HG02759 (cell line): ENCODE results near the gene RNLS.

Source experiments
- ATAC-seq: cut with Tn5 transposase; IDR thresholded peaks from one replicate; pipeline ENCODE4 v1.9.1; 2021; ENCODE audit warnings: mild to moderate bottlenecking, moderate library complexity; ENCODE audit not compliant: unreplicated experiment

RNLS gene

DNA sequence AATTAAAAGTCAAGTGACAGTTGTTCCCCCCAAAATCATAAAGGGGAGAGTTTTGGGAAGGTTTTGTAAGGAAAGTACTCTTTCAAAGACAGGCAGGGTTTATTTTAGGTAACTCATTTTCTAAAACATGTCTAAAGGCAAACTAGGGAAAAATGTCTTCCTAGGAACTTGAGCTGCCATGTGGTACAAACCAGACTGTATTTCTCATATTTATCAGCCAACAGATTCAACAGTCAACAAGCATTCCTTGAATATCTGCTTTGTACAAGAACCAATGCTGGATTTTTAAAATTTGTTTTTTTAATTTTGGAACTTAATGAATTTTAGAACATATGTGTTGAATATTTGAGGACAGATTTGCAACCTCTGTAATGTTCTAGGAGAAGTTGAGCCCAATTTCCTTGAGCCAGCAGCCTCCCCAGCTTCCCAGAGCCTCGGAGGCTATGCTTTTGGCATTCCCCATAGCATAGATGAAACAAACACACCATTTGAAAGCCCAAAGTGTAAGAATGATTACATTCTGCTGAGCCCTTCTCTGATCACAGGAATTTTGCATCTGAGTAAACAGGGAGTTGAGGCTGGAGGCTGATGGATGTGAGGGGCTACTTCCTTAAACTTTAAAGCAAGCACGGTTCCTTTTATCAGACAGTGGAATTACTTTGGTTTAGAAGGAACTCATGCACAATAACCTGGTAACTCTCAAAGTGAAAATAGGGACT, 345.1 kb downstream of the RNLS start:
- ATAC-seq: no peak

DNA sequence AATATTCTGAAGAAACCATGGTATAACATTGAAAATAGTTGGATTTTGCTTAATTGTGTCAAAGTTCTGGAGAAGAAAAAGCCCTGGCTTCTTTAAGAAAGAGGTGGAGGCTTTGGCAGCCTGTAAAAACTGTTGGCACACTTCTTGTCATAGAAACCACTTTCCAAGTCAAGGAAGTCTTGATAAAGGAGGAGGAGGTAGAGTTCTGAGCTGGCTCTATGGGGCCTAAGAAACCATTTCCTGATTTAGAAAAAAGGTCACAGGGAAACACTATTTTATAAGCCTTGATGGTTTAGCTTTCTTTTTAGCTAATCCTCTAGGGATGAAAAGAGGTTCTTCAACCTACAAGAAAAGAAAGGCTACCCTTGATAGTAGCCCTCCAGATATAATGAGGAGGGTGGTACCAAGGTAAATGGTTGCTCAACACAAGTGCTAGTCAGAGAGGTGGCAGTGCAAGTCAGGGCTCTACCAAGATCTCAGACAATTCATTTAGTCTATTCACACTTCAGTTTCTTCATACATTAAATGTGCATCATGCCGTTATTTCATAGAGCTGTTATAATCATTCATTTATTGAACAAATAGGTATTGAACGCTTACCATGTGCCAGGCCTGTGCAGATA, 346.9 kb downstream of the RNLS start:
- no peak for ATAC-seq

DNA sequence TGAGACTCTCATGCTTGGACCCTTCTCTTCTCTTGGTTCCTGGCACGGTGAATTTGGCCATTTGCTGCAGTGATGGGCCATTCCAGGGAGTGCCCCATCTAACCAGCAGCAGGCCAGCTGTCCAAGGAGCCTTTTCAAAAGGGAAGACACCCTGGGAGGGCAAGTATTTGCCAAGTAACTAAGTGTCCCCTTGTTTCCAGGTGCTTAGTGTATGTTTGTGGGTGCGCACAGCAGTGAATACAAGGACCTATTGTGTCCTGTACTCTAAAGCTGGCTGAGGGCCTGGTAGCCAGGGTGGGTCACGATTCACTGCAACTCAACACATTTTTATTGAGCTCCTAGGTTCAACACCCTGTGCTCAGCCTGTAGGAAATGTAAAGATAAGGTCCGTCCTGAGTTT, 348.8 kb downstream of the RNLS start:
- no peak for ATAC-seq

DNA sequence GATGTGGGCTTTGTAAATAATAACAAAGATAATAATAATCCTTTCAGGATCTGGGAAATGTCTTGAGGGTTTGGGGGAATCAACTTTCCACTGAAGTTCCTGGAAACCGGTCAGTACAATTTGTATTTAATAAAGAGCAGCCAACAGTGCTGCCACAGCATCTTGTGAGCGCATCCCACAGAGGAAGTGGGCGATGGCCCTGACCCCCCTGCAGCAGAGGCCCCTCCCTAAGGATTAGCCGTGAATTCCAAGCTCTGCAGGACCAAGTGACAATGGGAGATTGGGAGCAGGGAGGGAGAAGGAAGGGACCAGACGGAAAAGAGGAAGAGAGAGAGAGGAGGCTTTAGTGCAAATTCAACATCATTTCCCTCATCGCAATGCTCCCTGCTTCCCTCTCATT, 349.2 kb downstream of the RNLS start:
- ATAC-seq: no peak

DNA sequence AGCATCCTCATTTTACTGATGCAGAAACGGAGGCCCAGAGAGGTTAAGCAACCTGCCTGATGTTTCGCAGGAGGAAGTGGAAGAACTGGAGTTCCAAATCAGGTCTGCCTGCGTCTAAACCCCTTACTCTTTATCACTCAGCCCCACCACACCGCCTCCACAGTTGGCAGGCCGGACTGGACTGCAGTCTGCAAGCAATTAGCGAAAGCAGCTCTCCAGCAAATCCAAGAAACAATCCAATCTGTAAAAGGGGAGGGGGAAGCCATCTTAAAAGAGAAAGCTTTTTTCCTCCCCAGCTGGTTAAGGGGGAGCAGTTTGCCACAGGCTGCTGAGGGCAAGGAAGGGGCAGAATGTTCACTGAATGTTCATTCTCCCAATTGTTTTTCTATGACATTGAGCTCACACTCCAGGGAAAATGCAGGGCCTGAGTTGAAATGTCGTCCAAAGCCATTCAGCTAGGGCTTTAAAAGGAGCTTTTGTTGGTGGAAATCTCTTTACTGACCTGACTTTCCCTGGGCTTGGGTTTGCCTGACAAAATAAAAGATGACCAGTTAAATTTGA, 350.1 kb downstream of the RNLS start:
- no peak for ATAC-seq

DNA sequence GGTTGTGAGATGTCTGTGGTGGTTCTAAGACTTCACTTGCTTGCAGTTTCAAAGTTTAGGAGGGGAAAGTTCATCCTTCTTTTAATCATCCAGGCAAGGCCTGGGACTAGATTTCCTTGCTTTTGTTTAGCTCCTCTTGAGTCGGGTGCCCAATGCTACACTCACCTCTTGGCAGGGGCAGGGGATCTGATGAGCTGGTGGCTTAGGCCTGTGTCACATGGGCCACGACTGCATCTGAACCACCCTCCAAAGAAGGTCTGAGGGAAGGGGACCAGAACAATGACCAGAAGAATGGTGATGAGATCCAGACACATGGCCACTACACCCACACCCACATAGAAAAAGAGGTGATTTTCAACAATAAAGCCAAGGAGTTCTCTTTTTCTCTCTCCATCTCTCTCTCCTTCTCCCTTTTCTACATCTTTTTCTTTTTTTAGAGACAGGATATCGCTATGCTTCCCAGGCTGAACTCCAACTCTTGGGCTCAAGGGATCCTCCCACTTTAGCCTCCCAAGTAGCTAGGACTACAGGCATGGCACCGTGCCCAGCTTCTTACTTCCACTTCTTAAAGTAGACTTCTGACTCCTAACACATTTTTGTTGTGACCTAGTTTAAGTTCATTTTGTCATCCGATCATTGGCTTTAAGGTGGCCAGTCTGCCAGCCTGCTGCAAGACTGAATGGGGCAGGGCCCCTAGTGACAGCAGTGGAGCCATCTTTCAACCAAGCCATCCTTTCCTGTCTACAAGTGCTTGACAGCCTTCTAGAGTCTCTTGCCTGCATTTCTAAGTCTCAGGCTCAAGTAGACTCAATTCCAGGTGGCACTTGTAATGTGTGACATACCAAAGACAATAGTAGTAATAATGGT, 350.9 kb downstream of the RNLS start:
- ATAC-seq: no peak

DNA sequence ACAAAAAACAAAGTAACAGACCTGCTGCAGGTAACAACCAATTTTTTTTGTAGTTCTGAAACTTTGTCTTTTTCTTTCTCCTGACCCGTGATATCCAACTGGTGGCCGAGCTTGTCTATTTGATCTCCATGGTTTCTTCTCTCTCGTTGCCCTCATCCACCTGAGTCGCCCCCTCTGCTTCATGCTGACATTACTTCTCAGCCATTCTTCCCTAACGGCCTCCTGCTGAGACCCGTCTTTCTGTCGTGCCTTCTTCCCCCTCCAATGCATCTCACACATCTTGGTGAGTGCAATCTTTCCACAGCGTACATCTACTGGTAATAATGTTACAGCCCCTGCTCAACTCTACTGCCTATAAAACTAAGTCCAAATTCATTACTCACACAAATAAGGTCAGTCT, 352.9 kb downstream of the RNLS start:
- ATAC-seq: no peak

DNA sequence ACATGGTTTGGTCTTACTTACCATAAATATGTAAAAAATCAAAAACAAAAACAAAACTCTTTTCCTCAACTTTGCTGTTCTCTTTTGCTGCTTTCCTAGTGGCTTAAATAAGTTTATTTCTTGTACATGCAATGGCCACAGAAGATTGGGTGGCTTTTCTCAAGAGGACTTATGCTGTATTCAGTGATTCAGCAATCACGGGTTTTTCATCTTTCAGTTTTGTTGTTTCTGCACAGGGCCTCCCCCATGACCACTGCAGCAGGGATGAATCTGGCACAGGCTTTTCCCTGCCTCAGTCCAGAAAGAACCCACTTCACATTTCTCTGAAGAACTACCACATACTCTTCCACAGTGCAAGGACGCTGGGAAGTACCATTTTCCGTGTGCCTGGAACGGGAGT, 355.0 kb downstream of the RNLS start:
- no peak for ATAC-seq

DNA sequence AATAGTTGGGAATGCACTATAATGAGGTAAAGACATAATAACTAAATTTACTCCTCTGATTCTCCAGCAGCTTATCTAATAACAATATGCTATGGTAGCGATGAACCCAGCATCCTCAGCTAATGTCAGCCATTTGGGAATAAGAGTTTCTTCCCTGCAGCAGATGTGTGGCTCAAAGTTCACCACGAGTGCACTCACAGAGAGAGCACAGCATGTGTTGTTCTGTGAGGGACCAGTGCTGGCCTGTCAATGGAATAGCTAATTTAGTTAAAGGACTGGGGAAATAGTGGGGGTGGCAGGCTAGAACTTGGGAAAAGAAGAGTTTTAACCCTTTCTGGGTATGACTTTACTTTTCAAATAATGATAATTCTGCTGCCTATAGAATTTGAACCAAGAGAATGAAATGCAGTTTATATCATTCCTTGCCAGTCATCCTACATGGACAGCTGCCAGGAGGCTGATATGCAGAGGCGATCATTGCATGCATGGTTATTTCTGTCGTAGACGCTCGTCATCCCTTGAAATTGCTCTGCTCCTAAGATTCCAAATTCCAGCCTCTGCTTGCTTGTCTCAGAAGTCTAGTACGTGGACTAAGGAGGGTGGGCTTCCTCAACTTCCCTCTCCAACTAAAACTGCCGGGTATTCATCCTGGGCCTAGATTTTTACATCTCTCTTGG, 355.6 kb downstream of the RNLS start:
- no peak for ATAC-seq

DNA sequence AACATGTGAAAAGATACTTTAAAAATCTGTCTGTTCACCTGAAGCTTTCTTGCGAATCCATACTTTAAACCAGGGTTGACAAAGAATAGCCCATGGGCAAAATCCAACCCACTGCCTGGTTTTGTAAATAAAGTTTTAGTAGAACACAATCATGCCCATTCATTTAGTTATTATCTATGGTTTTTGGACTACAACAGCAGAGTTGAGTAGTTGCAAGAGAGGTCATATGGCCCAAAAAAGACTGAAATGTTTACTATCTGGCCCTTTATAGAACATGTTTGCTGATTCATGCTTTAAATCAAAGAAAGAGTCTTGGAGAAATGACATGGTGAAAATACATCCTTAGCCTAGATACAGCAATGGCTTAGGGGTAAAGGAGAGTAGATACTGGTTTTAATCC, 356.2 kb downstream of the RNLS start:
- ATAC-seq: no peak

DNA sequence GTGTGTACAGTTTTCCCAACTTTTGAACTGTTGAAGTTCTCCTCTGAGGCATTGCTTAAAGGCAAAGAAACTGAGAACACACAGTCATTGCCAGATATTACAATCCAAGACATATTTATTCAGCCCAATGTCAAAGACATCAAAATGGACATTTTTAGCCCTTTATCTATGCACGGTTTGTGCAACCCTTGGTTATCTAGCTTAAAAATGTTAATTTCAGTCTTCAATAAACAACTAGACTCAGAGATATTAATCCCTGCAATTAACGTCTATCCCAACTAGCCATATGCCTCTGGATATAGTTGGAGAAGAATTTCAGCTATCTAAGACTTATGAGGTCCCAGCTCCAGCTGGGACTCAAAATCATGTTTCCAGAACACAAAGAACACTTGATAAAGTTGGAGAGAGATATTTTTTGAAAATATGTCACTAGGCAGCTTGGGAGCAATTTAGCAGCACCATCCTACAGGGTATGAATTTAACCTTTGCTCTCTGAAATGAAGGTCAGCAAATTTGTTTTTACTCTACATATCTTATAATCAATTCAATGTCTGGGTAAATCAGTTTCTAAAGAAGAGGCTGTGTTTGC, 357.0 kb downstream of the RNLS start:
- no peak for ATAC-seq
